Left cardiac atrium (tissue), 4 donors: ENCODE results near the gene THRB. TPM values are rescaled to one million over a fixed set of nuclear protein-coding genes. Genes with fewer than 3 reads are reported as not detected.

Source experiments
- ATAC-seq, 2 donors: fragments of 200-7000 bp; cut with Tn5 transposase; one replicate each; pipeline ENCODE4 v1.9.1; 2020; ENCODE audit warnings: mild to moderate bottlenecking in 2 of 2, moderate library complexity in 2 of 2
- DNase-seq: peaks from one replicate; pipeline ENCODE4 v3.0.0-alpha.2; 2020
- intact Hi-C, 2 donors: fragments of 100-400 bp; cut with DNase I; formaldehyde crosslinking; loops; one replicate each; pipeline versions ENCODE4 v1.14.1 to v1.15.1; 2022 to 2023
- total RNA-seq, 2 donors: library from RNA; stranded (reverse); fragmentation: NEBNext Ultra II Directional; extraction: Animal tissue kit (Norgen Biotek cat#: 25700); gene quantifications; one replicate each; pipeline ENCODE4 v1.2.1, GENCODE V29; 2021
- donor health status: DM: no; HTN: yes; CAD: no.
- donor health status: DM: no; HTN: yes; CAD: no; lungs with severe emphysema.
- donor health status: DM: yes; HTN: yes; CAD: no.
- donor health status: Dilated cardiomyopathy.

THRB gene
- total RNA-seq, 2 donors from 2014 or later, result 8.3 to 15.4 TPM

DNA sequence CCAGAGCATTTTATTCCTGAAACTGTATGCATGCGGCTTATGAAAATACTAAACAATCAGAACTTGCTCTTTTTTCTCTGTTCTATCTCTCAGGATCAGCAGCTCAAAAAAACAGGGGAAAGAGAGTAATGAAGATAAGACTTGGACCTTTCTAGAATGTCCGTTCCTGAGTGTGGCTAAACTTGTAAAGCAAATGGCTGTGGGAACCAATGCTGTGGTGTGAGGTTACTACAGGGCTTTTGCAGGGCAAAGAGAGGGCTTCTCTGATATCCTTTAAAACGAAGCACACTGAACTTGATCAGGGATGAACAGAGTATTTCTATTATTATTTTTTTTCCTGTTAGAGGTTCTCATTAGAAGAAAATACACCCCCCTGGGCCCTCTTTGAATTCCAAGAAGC, 223.4 kb downstream of the THRB start:
- DNase-seq (no peak), ATAC-seq (no peak)
- intact Hi-C loops, result no loop called here

DNA sequence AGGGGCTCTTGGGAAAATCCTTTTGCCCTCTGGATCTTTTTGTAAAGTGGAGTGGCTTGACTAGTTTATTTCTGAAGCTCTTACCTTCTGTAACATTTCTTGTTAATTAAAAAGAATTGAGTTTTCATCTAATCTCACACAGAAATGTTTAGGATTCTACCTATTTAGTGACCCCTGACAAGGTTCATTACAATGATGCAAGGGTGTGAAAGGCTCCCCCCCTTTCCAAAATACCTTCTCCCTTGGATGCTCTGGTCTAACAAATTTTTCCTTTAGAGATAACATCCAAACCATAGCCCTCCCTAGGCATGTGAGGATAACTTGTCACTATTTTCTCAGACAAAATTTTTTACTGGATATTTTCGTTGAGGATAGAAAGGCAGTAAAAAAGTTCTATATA, 223.9 kb downstream of the THRB start:
- intact Hi-C loops, result no loop called here
- DNase-seq (no peak), ATAC-seq (no peak)

DNA sequence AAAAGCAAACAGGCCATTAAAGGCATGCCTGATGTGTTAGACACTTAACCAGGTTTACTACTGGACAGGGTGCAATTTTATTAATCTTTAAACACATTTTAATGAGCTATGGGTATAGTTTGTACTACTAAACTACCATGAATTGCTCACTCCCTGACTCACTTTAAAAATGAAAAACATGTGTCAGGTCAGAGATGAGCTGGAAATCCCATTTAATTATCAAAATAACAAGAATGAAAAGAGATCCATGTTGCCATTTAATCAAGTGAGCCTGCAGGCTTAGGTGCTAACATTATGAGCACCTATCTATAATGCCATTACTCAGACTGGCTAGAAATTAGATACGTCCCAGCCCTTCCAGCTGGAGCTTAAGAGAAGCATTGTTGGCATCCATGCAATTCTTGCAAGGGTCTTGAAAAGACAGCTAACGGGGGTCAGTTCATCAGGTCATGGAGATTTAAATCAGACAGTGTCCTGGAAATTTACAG, 224.4 kb downstream of the THRB start:
- no peak for ATAC-seq
- DNase-seq, result no peak
- intact Hi-C loops, result no loop called here

DNA sequence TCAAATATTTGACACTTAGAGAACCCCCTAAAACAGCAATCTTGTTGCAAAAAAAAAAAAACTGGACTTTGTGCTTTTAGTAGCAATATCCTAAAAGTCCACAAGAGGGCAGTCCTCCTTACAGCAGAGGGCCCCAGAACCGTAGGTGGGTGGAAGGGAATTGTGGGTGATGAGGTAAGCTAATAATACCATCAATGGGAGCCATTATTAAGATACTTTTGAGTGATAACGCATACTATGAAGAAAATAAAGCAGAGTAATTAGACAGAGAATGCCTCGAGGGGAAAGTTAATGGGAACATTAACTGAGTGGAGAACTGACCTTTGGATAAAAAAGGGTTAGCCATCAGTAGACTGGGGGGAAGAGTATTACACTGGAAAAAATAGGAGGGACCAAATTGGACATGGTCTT, 229.9 kb downstream of the THRB start:
- intact Hi-C loops, result loop anchor here (5.0 to 10.0 kb wide), 5 partner anchors 230 to 420 kb away; partner anchors contain the start of gene THRB (in 1 of the 2)
- DNase-seq (no peak), ATAC-seq (peak in 1 of 2 donors; percentile 56)

DNA sequence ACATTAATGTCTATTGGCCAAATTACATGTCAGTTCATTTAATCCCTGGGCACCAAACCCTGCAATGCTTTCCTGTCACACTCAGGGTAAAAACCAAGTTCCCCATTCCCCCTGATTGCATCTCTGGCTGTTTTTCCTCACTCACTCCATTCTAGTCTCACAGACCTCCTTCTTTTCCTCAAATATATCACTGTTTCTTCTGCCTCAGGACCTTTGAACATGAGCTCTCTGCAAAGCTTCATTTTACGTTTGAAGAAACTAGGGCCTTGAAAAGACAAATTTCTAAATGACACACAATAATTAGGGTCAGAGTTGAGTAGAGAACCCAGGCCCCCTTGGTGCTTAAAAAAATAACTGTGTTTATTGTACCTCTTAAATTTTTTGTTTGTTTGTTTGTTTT, 230.6 kb downstream of the THRB start:
- ATAC-seq (no peak), DNase-seq (no peak)
- intact Hi-C loops, result loop anchor here (5.0 to 10.0 kb wide), 5 partner anchors 231 to 421 kb away; partner anchors contain the start of gene THRB (in 1 of the 2)

DNA sequence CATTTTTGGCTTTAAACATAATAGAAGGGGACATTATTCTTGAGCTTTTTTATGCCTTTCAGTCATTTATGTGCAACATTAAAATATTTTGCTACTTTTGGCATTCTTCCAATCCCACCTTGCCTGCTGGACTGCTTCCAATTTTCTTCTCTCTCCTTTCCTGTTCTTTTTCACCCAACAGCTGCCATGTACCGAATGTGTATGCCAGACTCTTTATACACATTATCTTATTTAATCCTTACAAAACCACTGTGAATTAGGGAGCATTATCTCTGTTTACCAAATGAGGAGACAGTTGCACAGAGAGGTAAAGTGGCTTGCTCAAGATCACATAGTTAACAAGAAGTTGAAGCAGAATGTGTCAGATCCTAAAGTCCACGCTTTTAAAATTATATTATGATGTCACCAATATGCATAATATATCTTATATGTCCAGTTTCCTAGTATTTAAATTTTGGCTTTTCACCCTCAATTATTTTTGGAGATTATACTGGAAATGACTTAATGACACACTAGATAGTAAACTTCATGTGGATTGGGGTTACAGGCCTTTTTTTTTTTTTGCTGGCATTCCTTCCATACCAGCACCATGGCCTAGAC, 231.5 kb downstream of the THRB start:
- ATAC-seq (no peak), DNase-seq (no peak)
- intact Hi-C loops, result loop anchor here (5.0 to 10.0 kb wide), 5 partner anchors 232 to 422 kb away; partner anchors contain the start of gene THRB (in 1 of the 2)

DNA sequence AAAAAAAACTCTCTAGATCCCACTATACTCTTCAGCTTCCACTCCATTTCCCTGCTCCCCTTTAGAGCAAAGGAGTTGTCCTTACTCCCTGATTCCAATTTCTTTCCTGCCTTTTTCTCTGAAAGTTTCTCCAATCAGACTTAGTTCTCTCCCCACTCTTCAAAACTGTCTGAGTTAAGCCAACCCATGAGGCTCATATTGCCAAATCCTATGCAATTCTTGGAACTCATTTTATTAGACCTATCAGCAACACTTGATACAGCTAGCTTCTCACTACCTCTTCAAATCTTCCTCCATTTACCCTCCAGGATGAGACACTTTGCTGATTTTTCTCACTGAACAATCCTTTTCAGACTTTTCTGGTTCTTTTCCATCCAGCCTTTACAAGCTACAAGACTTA, 233.1 kb downstream of the THRB start:
- intact Hi-C loops, result loop anchor here (5.0 to 10.0 kb wide), 5 partner anchors 233 to 423 kb away; partner anchors contain the start of gene THRB (in 1 of the 2)
- DNase-seq (no peak), ATAC-seq (peak in 1 of 2 donors; percentile 35)

DNA sequence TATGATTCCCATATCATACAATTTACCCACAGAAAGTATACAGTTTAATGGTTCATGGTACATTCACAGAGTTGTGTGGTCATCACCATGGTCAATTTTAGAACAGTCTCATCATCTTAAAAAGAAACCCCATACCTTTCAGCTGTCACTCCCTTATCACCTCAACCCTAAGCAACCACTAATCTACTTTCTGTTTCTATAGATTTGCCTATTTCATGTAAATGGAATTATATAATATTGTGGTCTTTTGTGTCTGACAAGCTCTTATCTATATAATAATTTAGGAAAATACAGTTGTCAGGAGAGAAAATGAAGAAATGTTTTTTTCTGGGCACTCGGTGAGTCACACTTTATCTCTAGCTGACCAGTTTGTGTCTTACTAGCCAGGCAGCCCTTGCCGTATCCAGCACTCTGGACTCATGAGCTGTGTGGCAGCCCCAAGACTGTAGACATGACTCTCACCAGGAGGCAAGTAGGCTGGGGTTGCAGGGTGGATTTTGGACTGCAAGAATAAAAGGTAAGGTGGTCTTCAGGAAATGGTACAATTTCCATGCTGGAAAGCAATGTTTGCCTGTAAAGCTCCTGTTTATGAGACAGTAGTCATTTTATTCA, 234.6 kb downstream of the THRB start:
- ATAC-seq, result peak; percentile 64 to 95
- intact Hi-C loops, result loop anchor here (5.0 to 10.0 kb wide), 5 partner anchors 235 to 425 kb away; partner anchors contain the start of gene THRB (in 1 of the 2)
- DNase-seq, result peak; percentile 37

DNA sequence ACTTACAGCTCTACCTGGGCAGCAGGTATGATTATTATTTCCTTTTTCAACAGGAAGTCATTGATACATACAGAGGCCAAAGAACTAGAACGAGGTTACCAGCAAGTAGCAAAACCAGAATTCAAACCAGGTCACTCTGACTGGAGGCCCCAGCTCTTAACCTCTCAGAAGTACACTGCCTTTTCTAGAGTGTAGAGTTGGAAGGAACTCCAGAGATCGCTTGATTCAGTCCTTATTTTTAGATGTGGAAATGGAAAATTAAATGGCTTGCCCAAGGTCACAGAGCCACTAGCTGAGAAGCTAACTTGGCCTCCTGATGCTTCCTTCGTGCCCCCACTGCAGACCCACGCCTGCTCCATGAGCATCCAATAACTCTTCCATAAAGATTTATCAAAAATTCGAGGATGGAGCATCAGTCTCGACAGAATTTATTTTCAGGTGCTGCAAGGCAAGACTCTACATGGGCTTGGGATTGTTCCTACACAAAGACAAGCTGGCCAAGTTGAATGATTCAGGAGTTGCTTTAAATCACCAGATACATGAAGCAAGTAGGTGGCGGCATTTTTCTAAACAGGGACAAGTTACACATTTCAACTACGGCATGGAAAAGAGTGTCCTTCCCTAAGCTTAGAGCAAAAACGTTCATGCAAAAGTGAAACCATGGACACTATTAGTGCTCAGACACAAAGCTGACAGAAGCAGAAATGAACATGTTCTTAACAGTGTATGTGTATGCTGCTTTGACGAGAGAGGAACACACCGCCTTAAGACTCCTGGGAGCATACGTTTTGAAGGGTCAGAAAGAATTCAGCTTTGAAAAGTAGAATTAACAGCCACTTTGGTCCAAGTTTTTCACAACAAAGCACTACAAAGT, 235.7 kb downstream of the THRB start:
- intact Hi-C loops, result no loop called here
- DNase-seq, result no peak
- no peak for ATAC-seq

DNA sequence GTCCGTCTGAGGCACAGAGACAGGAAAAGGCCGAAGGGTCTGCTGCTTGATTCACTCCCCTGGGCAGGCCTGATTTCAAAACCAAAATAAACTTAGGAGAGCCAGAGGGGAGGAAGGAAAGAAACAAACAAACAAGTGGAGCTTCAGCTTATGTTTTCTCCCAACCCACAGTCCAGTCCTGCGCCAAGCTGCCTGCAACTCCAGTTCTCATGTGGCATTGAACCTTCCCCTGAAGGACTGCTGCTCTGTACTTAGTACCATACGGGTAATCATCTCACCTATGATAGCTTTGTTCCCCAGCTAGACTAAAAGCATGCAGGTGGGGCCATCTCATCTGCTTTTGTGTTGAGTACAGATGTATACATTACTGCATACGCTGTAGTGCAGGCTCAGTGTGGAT, 236.4 kb downstream of the THRB start:
- intact Hi-C loops, result no loop called here
- DNase-seq, result no peak
- no peak for ATAC-seq

DNA sequence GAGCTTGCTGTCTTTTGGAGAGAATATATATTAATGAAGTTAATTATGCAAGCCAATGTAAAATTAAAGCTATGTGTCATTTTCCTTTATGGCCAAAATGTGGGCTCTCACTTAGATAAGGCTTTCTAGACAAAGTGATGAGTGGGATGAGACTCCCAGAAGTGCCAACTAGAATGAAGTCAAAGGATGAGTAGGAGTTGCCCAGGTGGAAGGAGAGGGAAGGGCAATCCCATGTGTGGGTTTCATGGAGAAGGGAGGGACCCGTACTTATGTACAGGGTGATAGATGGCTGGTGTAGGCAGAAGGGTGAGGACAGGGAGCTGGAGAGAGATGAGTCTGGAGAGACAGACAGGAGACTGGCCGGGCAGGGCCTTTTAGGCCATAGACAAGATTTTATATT, 239.2 kb downstream of the THRB start:
- ATAC-seq (no peak), DNase-seq (no peak)
- intact Hi-C loops, result no loop called here

DNA sequence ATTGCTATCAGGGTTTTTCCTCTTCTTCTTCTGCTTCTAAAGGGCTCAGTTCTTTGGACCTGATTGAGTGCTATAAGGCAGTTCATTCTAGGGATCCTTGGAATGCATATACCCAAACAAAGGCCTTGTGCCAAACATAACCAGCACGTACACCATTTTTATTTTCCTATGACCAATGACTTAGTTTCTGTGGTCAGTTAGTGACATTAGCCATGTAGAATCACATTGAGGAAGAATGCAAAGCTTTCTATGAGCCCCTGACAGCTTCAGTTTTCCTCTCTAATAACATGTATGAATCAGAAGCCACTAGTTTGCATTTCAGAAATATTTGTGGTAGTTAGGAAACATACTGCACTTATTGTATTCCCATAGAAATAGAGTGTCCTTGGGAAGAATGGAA, 240.0 kb downstream of the THRB start:
- intact Hi-C loops, result no loop called here
- DNase-seq, result no peak
- no peak for ATAC-seq

DNA sequence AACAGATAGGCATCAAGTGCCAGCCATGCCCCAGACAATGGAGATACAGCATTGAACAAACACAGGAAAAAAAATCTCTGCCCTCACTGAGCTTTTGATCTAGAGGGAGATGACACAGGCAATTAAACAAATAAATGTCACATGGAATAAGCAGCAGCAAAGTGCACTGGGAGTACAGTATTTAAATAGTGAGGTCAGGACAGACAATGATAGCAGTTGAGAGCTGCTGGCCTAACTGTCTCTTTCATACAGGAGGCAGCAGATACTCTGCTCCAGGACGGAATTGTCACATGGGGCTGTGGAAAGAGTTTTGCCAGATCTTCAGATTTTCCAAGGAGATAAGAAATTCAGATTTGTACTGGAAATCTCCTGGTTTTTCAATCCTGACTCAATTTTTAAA, 241.3 kb downstream of the THRB start:
- intact Hi-C loops, result no loop called here
- ATAC-seq (no peak), DNase-seq (no peak)

DNA sequence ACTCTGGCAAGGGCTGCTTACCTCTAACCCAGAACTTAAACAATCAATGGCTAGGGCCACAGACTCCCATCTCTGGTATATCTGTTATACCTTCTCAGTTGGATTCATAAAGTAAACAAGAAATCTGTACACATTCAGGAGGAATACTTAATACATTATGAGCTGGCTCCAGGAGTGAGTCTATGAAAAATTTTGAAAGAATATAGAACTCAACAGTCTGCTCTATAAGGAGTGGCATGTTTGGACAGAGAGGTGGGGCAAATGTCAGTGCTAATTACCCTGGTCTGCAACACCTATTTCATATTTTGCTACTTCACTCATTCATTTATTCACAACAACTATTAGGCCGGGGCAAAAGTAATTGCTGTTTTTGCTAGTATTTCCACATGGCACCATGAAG, 245.1 kb downstream of the THRB start:
- ATAC-seq (no peak), DNase-seq (no peak)
- intact Hi-C loops, result no loop called here

DNA sequence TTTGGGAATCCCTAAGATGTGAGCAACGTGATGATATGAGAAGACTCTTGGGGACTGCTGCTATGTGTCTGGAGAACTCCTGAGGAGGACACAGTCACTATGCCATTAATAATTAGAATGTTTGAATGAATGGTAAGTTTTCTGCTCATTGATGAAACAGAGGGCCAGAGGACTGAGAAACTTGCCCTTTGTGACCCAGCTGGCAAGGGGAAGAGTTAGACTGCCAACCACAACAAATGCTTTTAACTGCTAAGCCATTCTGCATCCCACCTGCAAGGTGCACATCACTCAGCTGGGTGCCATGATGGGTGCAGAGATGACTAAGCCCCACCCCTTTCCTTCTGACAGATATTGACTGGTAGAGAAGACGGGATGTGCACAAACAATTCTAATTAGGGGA, 249.6 kb downstream of the THRB start:
- intact Hi-C loops, result no loop called here
- ATAC-seq, result no peak

DNA sequence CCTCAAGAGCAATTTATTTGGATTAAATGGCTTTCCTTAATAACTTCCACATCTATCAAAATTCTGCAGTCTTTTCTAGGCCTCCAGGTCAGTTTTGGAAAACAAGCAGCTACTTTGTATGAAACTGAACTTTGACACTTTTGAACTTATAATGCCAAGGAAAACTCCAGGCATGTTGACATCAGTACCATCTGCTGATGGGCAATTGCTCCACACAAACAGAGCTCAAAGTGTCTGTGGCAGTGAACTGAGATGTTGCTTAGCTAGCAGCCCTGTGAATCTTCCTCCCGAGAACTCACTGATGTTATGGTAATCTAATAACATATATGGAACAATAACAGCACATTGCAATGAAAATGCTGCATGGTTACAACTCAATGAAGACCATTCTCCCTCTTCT, 250.2 kb downstream of the THRB start:
- ATAC-seq, result no peak
- no peak for DNase-seq
- intact Hi-C loops, result loop anchor here in 1 of 2 donors (5.0 kb wide), 1 partner anchor 357 kb away; no protein-coding TSS in a partner anchor

More for the DNA sequence above, 249.6 kb downstream of the THRB start:
- DNase-seq, result no peak

DNA sequence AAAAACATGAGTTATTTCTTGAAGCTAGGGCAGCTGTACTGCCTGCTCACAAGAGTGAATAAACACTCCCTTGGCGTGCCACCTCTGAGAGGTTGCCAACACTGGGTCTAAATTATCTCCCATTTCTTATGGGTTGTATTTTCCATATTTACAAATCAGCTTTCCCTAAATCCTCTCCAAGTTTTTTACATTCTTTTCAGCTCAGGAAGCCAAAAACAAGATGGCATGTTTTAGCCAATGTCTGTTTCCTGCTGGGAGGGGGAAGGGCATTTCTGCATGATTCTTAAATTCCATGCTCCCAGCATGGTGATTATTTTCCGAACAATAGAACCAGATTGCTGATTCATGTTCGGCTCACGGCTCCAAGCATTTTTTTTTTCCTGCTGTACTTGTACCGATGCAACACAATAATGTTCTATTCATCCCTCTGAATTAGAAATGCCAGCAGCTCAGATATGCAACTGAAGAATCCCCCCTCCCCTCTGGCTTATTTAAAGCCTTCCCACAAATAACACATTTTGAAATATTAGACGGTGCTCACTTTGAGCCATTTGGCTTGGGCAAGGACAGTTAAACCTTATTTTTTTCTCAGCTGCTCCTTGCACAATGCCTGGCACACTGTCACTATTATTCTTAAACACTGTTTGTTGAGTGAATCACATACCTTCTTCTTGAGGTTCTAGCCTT, 252.5 kb downstream of the THRB start:
- intact Hi-C loops, result loop anchor here in 1 of 2 donors (5.0 kb wide), 1 partner anchor 355 kb away; no protein-coding TSS in a partner anchor
- ATAC-seq (peak; percentile 42 to 63), DNase-seq (peak; percentile 24)

DNA sequence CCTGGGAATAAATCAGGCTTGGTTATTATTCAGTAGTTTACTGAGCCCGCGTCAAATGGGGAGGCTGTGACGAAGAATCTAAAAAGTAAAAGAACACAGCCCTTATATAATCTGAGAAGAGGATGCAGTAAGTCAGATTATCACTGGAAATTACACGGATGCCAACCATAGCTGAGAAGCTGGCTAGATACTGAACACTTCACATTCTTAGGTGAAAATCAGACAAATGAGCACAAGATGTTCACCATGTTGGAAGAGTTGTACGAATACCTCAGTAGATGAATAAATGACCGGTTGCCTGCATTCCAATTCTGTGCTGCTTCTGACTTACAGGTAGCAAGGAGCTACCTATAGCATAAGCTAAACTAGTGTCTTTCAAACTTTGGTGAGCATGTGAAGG, 254.3 kb downstream of the THRB start:
- intact Hi-C loops, result loop anchor here in 1 of 2 donors (5.0 kb wide), 1 partner anchor 353 kb away; no protein-coding TSS in a partner anchor
- ATAC-seq (no peak), DNase-seq (no peak)
